Activated naive CD8-positive, alpha-beta T cell treated with anti-CD3 and anti-CD28 coated beads for 36 hours (primary cell): ENCODE data around the gene ASCC1. TPM values are rescaled to one million over a fixed set of nuclear protein-coding genes. Genes with fewer than 3 reads are reported as not detected.
A peak's percentile ranks its signal among the peaks of the same experiment; 100 is the strongest.

ENCODE experiments used
- DNase-seq: peaks from one replicate; pipeline ENCODE4 v3.0.0; 2021
- H3K27ac Mint-ChIP-seq: one replicate; pipeline ENCODE4 v1.8.0; 2022; ENCODE audit warnings: mild to moderate bottlenecking, moderate library complexity, mixed read lengths
- H3K27me3 Mint-ChIP-seq: one replicate; pipeline ENCODE4 v1.8.0; 2022; ENCODE audit warnings: mild to moderate bottlenecking, mixed read lengths
- H3K36me3 Mint-ChIP-seq: one replicate; pipeline ENCODE4 v1.8.0; 2021; ENCODE audit warnings: mild to moderate bottlenecking, mixed read lengths
- H3K4me1 Mint-ChIP-seq: one replicate; pipeline ENCODE4 v1.8.0; 2021; ENCODE audit warnings: mixed read lengths
- H3K4me3 Mint-ChIP-seq: one replicate; pipeline ENCODE4 v1.8.0; 2022; ENCODE audit warnings: mild to moderate bottlenecking, moderate library complexity, mixed read lengths
- H3K9me3 Mint-ChIP-seq: one replicate; pipeline ENCODE4 v1.8.0; 2022; ENCODE audit warnings: mixed read lengths
- total RNA-seq, 2 experiments: library from RNA; stranded (reverse); gene quantifications; one replicate each; pipeline ENCODE4 v1.2.3, GENCODE V29; 2021

The ASCC1 gene
- total RNA-seq, 2 experiments from 2014 or later: 57.3 to 57.7 TPM

- H3K9me3 Mint-ChIP-seq: no peaks in the 10 kb centered on the region
- DNase-seq: peak; percentile 80
- peak overlapping the region; percentile 95 for H3K27ac Mint-ChIP-seq
- peak overlapping the region; percentile 57 for H3K4me3 Mint-ChIP-seq
- peaks cover 38% of the 10 kb centered on the region for H3K36me3 Mint-ChIP-seq
- peaks cover 91% of the 10 kb centered on the region for H3K4me1 Mint-ChIP-seq
- H3K27me3 Mint-ChIP-seq: no peaks in the 10 kb centered on the region
Observed at GRCh38 chr10:72079356-72079755, 136.7 kb downstream of the ASCC1 start.

GRCh38 chr10:72077275-72077990, 138.6 kb downstream of the ASCC1 start:
- Mint-ChIP-seq H3K27ac (peak overlapping the region; percentile 94), H3K4me1 (peaks cover 89% of the 10 kb centered on the region), H3K36me3 (peaks cover 41% of the 10 kb centered on the region), H3K9me3 (no peaks in the 10 kb centered on the region), H3K4me3 (peak overlapping the region; percentile 71), H3K27me3 (no peaks in the 10 kb centered on the region)
- no peak for DNase-seq

GRCh38 chr10:72076756-72077155, 139.3 kb downstream of the ASCC1 start:
- H3K4me3 Mint-ChIP-seq: no peak overlapping the region
- H3K27ac Mint-ChIP-seq: peak overlapping the region; percentile 94
- H3K4me1 Mint-ChIP-seq: peaks cover 85% of the 10 kb centered on the region
- DNase-seq: no peak
- peaks cover 47% of the 10 kb centered on the region for H3K36me3 Mint-ChIP-seq
- no peaks in the 10 kb centered on the region for H3K9me3 Mint-ChIP-seq
- H3K27me3 Mint-ChIP-seq: no peaks in the 10 kb centered on the region

GRCh38 chr10:72075376-72076115, 140.5 kb downstream of the ASCC1 start:
- peak; percentile 57 for DNase-seq
- H3K9me3 Mint-ChIP-seq: no peaks in the 10 kb centered on the region
- H3K27ac Mint-ChIP-seq: peak overlapping the region; percentile 94
- peaks cover 51% of the 10 kb centered on the region for H3K36me3 Mint-ChIP-seq
- H3K27me3 Mint-ChIP-seq: no peaks in the 10 kb centered on the region
- peaks cover 83% of the 10 kb centered on the region for H3K4me1 Mint-ChIP-seq
- H3K4me3 Mint-ChIP-seq: peak overlapping the region; percentile 69

- Mint-ChIP-seq H3K4me1 (peaks cover 82% of the 10 kb centered on the region), H3K4me3 (peak overlapping the region; percentile 69), H3K36me3 (peaks cover 53% of the 10 kb centered on the region), H3K27me3 (no peaks in the 10 kb centered on the region), H3K27ac (peak overlapping the region; percentile 94), H3K9me3 (no peaks in the 10 kb centered on the region)
- no peak for DNase-seq
Observed at GRCh38 chr10:72074574-72075375, 141.3 kb downstream of the ASCC1 start.

GRCh38 chr10:72073708-72074573, 142.1 kb downstream of the ASCC1 start:
- Mint-ChIP-seq H3K27me3 (no peaks in the 10 kb centered on the region), H3K27ac (peak overlapping the region; percentile 94), H3K9me3 (no peaks in the 10 kb centered on the region), H3K4me3 (peak overlapping the region; percentile 69), H3K36me3 (peaks cover 60% of the 10 kb centered on the region), H3K4me1 (peaks cover 81% of the 10 kb centered on the region)
- DNase-seq: no peak

GRCh38 chr10:72072639-72073038, 143.4 kb downstream of the ASCC1 start:
- DNase-seq: no peak
- Mint-ChIP-seq H3K27me3 (no peaks in the 10 kb centered on the region), H3K4me3 (no peak overlapping the region), H3K27ac (peak overlapping the region; percentile 94), H3K36me3 (peaks cover 52% of the 10 kb centered on the region), H3K4me1 (peaks cover 75% of the 10 kb centered on the region), H3K9me3 (no peaks in the 10 kb centered on the region)

GRCh38 chr10:72072046-72072445, 144.0 kb downstream of the ASCC1 start:
- Mint-ChIP-seq H3K9me3 (no peaks in the 10 kb centered on the region), H3K36me3 (peaks cover 48% of the 10 kb centered on the region), H3K4me3 (no peak overlapping the region), H3K27ac (peak overlapping the region; percentile 94), H3K27me3 (no peaks in the 10 kb centered on the region), H3K4me1 (peaks cover 69% of the 10 kb centered on the region)
- no peak for DNase-seq

GRCh38 chr10:72069751-72070526, 146.1 kb downstream of the ASCC1 start:
- Mint-ChIP-seq H3K4me3 (no peak overlapping the region), H3K9me3 (no peaks in the 10 kb centered on the region), H3K27me3 (no peaks in the 10 kb centered on the region), H3K27ac (peak overlapping the region; percentile 77), H3K4me1 (peaks cover 52% of the 10 kb centered on the region), H3K36me3 (peaks cover 50% of the 10 kb centered on the region)
- DNase-seq: no peak

GRCh38 chr10:72068901-72069446, 147.1 kb downstream of the ASCC1 start:
- peak overlapping the region; percentile 76 for H3K27ac Mint-ChIP-seq
- no peaks in the 10 kb centered on the region for H3K9me3 Mint-ChIP-seq
- peaks cover 44% of the 10 kb centered on the region for H3K4me1 Mint-ChIP-seq
- no peak for DNase-seq
- H3K4me3 Mint-ChIP-seq: no peak overlapping the region
- no peaks in the 10 kb centered on the region for H3K27me3 Mint-ChIP-seq
- peaks cover 47% of the 10 kb centered on the region for H3K36me3 Mint-ChIP-seq

GRCh38 chr10:72068126-72068765, 147.8 kb downstream of the ASCC1 start:
- Mint-ChIP-seq H3K4me3 (no peak overlapping the region), H3K9me3 (no peaks in the 10 kb centered on the region), H3K27ac (peak overlapping the region; percentile 76), H3K36me3 (peaks cover 47% of the 10 kb centered on the region), H3K4me1 (peaks cover 39% of the 10 kb centered on the region), H3K27me3 (no peaks in the 10 kb centered on the region)
- no peak for DNase-seq

- peaks cover 41% of the 10 kb centered on the region for H3K36me3 Mint-ChIP-seq
- H3K4me3 Mint-ChIP-seq: no peak overlapping the region
- H3K27ac Mint-ChIP-seq: peak overlapping the region; percentile 76
- H3K27me3 Mint-ChIP-seq: no peaks in the 10 kb centered on the region
- H3K9me3 Mint-ChIP-seq: no peaks in the 10 kb centered on the region
- no peak for DNase-seq
- peaks cover 35% of the 10 kb centered on the region for H3K4me1 Mint-ChIP-seq
Observed at GRCh38 chr10:72067463-72068125, 148.5 kb downstream of the ASCC1 start.
